IMR-90 (cell line): ENCODE results near the gene PPP1R9B. TPM values are rescaled to one million over a fixed set of nuclear protein-coding genes. Genes with fewer than 3 reads are reported as not detected.

Source experiments
- ATAC-seq: fragments of 200-7000 bp; cut with Tn5 transposase; 2 replicates; pipeline ENCODE4 v1.9.1; 2020; ENCODE audit warnings: low read depth, mild to moderate bottlenecking, moderate library complexity
- BruUV-seq: library from RNA; stranded (reverse); fragments of 400-500 nt; replicated peaks from 2 replicates; lab custom pipeline; 2021; lab: Mats Ljungman, UMichigan
- CTCF ChIA-PET: fragments of 300-600 bp; formaldehyde crosslinking; extraction: SDS; loops from one replicate; lab custom pipeline; 2021; ENCODE audit warnings: antibody characterized with exemption; lab: Yijun Ruan, JAX
- POLR2A ChIA-PET: fragments of 300-600 bp; sonication (Branson Sonifier 250); formaldehyde crosslinking; loops from one replicate; lab custom pipeline; 2022; ENCODE audit warnings: antibody characterized with exemption; ENCODE audit not compliant: unreplicated experiment; lab: Charles Lee
- DNase-seq: peaks from one replicate; pipeline ENCODE4 v3.0.0; 2013
- H2AFZ ChIP-seq: replicated peaks from 2 replicates; pipeline ENCODE3; 2013; ENCODE audit warnings: low read length, mild to moderate bottlenecking; ENCODE audit not compliant: poor library complexity
- H2AK5ac ChIP-seq: 2 replicates; pipeline ENCODE4 v1.6.1; 2013; ENCODE audit warnings: low read depth, low read length, inconsistent platforms
- H2AK9ac ChIP-seq: replicated peaks from 2 replicates; pipeline ENCODE3; 2013; ENCODE audit warnings: mild to moderate bottlenecking, low read depth, low read length, moderate library complexity; ENCODE audit not compliant: poor library complexity
- H2BK120ac ChIP-seq: 2 replicates; pipeline ENCODE4 v1.6.1; 2013; ENCODE audit warnings: low read depth, low read length, inconsistent platforms
- H2BK15ac ChIP-seq: 3 replicates; pipeline ENCODE4 v1.6.1; 2013; ENCODE audit warnings: low read depth, low read length, inconsistent platforms
- H2BK20ac ChIP-seq: 2 replicates; pipeline ENCODE4 v1.6.1; 2013; ENCODE audit warnings: low read depth, mild to moderate bottlenecking, inconsistent platforms, low read length, moderate library complexity
- H2BK5ac ChIP-seq: 2 replicates; pipeline ENCODE4 v1.6.1; 2013; ENCODE audit warnings: mild to moderate bottlenecking, low read depth, low read length, inconsistent platforms; ENCODE audit not compliant: poor library complexity, severe bottlenecking
- H3K14ac ChIP-seq: replicated peaks from 2 replicates; pipeline ENCODE4 v1.6.1; 2013; ENCODE audit warnings: low read depth, low read length, inconsistent platforms
- H3K18ac ChIP-seq: 2 replicates; pipeline ENCODE4 v1.6.1; 2013; ENCODE audit warnings: low read depth, low read length, control low read depth
- H3K23ac ChIP-seq: 2 replicates; pipeline ENCODE4 v1.6.1; 2013; ENCODE audit warnings: low read depth, low read length, inconsistent platforms
- H3K27ac ChIP-seq: 2 replicates; pipeline ENCODE4 v1.5.1; 2013; ENCODE audit warnings: mild to moderate bottlenecking, control low read depth, low read length; ENCODE audit not compliant: insufficient read depth
- H3K27me3 ChIP-seq: 2 replicates; pipeline ENCODE4 v1.6.1; 2013; ENCODE audit warnings: low read length; ENCODE audit not compliant: control insufficient read depth, insufficient read depth
- H3K36me3 ChIP-seq: 2 replicates; pipeline ENCODE4 v1.6.1; 2013; ENCODE audit warnings: low read length, mixed read lengths; ENCODE audit not compliant: control insufficient read depth, insufficient read depth
- H3K4ac ChIP-seq: 2 replicates; pipeline ENCODE4 v1.6.1; 2013; ENCODE audit warnings: low read depth, low read length, inconsistent platforms
- H3K4me1 ChIP-seq: 2 replicates; pipeline ENCODE4 v1.6.1; 2013; ENCODE audit warnings: low read length, mixed read lengths; ENCODE audit not compliant: control insufficient read depth, insufficient read depth
- H3K4me2 ChIP-seq: 2 replicates; pipeline ENCODE4 v1.6.1; 2013; ENCODE audit warnings: low read depth, mild to moderate bottlenecking, control low read depth, low read length, moderate library complexity
- H3K4me3 ChIP-seq: 2 replicates; pipeline ENCODE4 v1.5.1; 2013; ENCODE audit warnings: low read depth, mild to moderate bottlenecking, control low read depth, low read length, moderate library complexity; ENCODE audit not compliant: insufficient read depth
- H3K56ac ChIP-seq: 2 replicates; pipeline ENCODE4 v1.6.1; 2013; ENCODE audit warnings: low read length, inconsistent platforms; ENCODE audit not compliant: insufficient read depth; ENCODE audit errors: extremely low read depth
- H3K79me1 ChIP-seq, 2 experiments: 2 replicates each; pipeline ENCODE4 v1.6.1; 2013; ENCODE audit warnings: low read length in 2 of 2, inconsistent platforms in 1 of 2, low read depth in 1 of 2
- H3K9ac ChIP-seq: 2 replicates; pipeline ENCODE4 v1.6.1; 2013; ENCODE audit warnings: low read depth, low read length, control low read depth
- H3K9me1 ChIP-seq: 2 replicates; pipeline ENCODE4 v1.6.1; 2013; ENCODE audit warnings: low read length, inconsistent platforms; ENCODE audit not compliant: insufficient read depth
- H3K9me3 ChIP-seq: 2 replicates; pipeline ENCODE4 v1.6.1; 2013; ENCODE audit warnings: low read length; ENCODE audit not compliant: control insufficient read depth, insufficient read depth
- H4K20me1 ChIP-seq: 2 replicates; pipeline ENCODE4 v1.6.1; 2013; ENCODE audit warnings: low read length, inconsistent platforms; ENCODE audit not compliant: insufficient read depth
- H4K5ac ChIP-seq: 2 replicates; pipeline ENCODE4 v1.6.1; 2013; ENCODE audit warnings: mild to moderate bottlenecking, low read depth, low read length, control low read depth
- H4K8ac ChIP-seq, 2 experiments: 2 replicates each; pipeline ENCODE4 v1.6.1; 2013; ENCODE audit warnings: low read depth in 2 of 2, low read length in 2 of 2, control low read depth in 1 of 2, inconsistent platforms in 1 of 2
- H4K91ac ChIP-seq: 2 replicates; pipeline ENCODE4 v1.6.1; 2013; ENCODE audit warnings: low read depth, low read length, inconsistent platforms; ENCODE audit not compliant: insufficient read depth
- BHLHE40 ChIP-seq: fragments of 150-350 bp; IDR thresholded peaks from 2 replicates; pipeline ENCODE4 v1.6.1; 2016; ENCODE audit warnings: mild to moderate bottlenecking, low read depth, low read length
- CEBPB ChIP-seq: IDR thresholded peaks from 2 replicates; pipeline ENCODE4 v1.6.1; 2012; ENCODE audit warnings: low read depth, low read length, improper control_type of control experiment
- CHD1 ChIP-seq: IDR thresholded peaks from 2 replicates; pipeline ENCODE4 v1.6.1; 2012; ENCODE audit warnings: low read depth, low read length, improper control_type of control experiment
- CTCF ChIP-seq: conservative IDR thresholded peaks from 2 replicates; pipeline ENCODE4 v1.5.1; 2012; ENCODE audit warnings: mild to moderate bottlenecking, low read depth, low read length, improper control_type of control experiment
- ELK1 ChIP-seq: fragments of 150-350 bp; IDR thresholded peaks from 2 replicates; pipeline ENCODE4 v1.6.1; 2016; ENCODE audit warnings: low read depth, mild to moderate bottlenecking, low read length, moderate library complexity, borderline replicate concordance
- MAFK ChIP-seq: IDR thresholded peaks from 2 replicates; pipeline ENCODE4 v1.6.1; 2012; ENCODE audit warnings: low read depth, low read length, improper control_type of control experiment
- MAZ ChIP-seq: IDR thresholded peaks from 2 replicates; pipeline ENCODE4 v1.6.1; 2012; ENCODE audit warnings: low read depth, mild to moderate bottlenecking, low read length, improper control_type of control experiment, moderate library complexity, borderline replicate concordance
- MXI1 ChIP-seq: IDR thresholded peaks from 2 replicates; pipeline ENCODE4 v1.6.1; 2012; ENCODE audit warnings: low read depth, mild to moderate bottlenecking, low read length, moderate library complexity, borderline replicate concordance
- NFE2L2 ChIP-seq: fragments of 150-350 bp; IDR thresholded peaks from 2 replicates; pipeline ENCODE4 v1.6.1; 2016; ENCODE audit warnings: low read depth, mild to moderate bottlenecking, low read length
- POLR2A ChIP-seq: IDR thresholded peaks from 2 replicates; pipeline ENCODE4 v1.6.1; 2012; ENCODE audit warnings: mild to moderate bottlenecking, low read depth, low read length
- RAD21 ChIP-seq: IDR thresholded peaks from 2 replicates; pipeline ENCODE4 v1.6.1; 2012; ENCODE audit warnings: low read length, improper control_type of control experiment
- RCOR1 ChIP-seq: IDR thresholded peaks from 2 replicates; pipeline ENCODE4 v1.6.1; 2012; ENCODE audit warnings: mild to moderate bottlenecking, low read length, improper control_type of control experiment; ENCODE audit not compliant: insufficient replicate concordance
- RFX5 ChIP-seq: IDR thresholded peaks from 2 replicates; pipeline ENCODE4 v1.8.0; 2012; ENCODE audit warnings: low read depth, mild to moderate bottlenecking, low read length, moderate library complexity
- SMC3 ChIP-seq: fragments of 150-350 bp; IDR thresholded peaks from 2 replicates; pipeline ENCODE4 v1.6.1; 2016; ENCODE audit warnings: low read depth, mild to moderate bottlenecking, antibody characterized with exemption, low read length, moderate library complexity
- USF2 ChIP-seq: fragments of 150-350 bp; IDR thresholded peaks from 2 replicates; pipeline ENCODE4 v1.6.1; 2017; ENCODE audit warnings: mild to moderate bottlenecking, antibody characterized with exemption, low read length, low read depth
- WGBS, 2 experiments: methylation state at CpG; one replicate each; pipeline versions ENCODE4 v1.1.5 to v1.1.7; 2013; ENCODE audit warnings: missing lambda C conversion rate in 2 of 2; ENCODE audit not compliant: insufficient read length in 1 of 2; ENCODE audit errors: extremely low coverage in 2 of 2; 5-methylcytosine and 5-hydroxymethylcytosine counted together
- dilution Hi-C: fragments of 300-500 bp; cut with HindIII; formaldehyde crosslinking; loops from one replicate; pipeline ENCODE4 v1.14.3; 2018; ENCODE audit warnings: low sequenced_read_pairs; ENCODE audit not compliant: unreplicated experiment
- in situ Hi-C: fragments of 300-500 bp; cut with MboI; formaldehyde crosslinking; loops from 3 replicates; pipeline ENCODE4 v1.14.3; 2019; ENCODE audit warnings: low sequenced_read_pairs, inconsistent platforms, mixed read lengths
- intact Hi-C: fragments of 100-400 bp; cut with micrococcal nuclease; formaldehyde crosslinking; loops from 2 replicates; pipeline ENCODE4 v1.10.0; 2022
- polyA plus RNA-seq, 3 experiments: library from polyadenylated mRNA; depleted of rRNA; stranded (reverse); fragments of >200 nt; gene quantifications; 2 replicates each; pipeline ENCODE4 v1.2.3, GENCODE V29; 2012; ENCODE audit warnings: low replicate concordance in 1 of 3
- total RNA-seq: library from RNA; depleted of rRNA; stranded (reverse); fragments of >200 nt; gene quantifications from 2 replicates; pipeline ENCODE4 v1.2.3, GENCODE V29; 2012

The PPP1R9B gene
- total and polyA plus RNA-seq, 2 of the 4 experiments (the other 2 are of a cell fraction): 23.0 to 28.0 TPM

GRCh38 chr17:50188531-50188920 lies 38.0 kb upstream of the PPP1R9B start:
- peak overlapping the region; percentile 93 for H3K18ac ChIP-seq
- peak overlapping the region; percentile 83 for H4K91ac ChIP-seq
- in situ Hi-C loops: no loop called here
- H3K14ac ChIP-seq: peak overlapping the region; percentile 91
- H4K5ac ChIP-seq: peak overlapping the region; percentile 83
- H2AK5ac ChIP-seq: peak overlapping the region; percentile 93
- BruUV-seq: no TSS peak
- no peaks in the 10 kb centered on the region for H3K9me3 ChIP-seq
- peaks cover 19% of the 10 kb centered on the region for H3K4me1 ChIP-seq
- ChIA-PET POLR2A (interaction anchor here (0.6 to 2.1 kb wide), 6 partner anchors 8 to 79 kb away, joined by 3 to 11 read pairs (median 4); partner anchors contain the start of gene COL1A1), CTCF (interaction anchor here (0.7 to 0.8 kb wide), 2 partner anchors 23 to 25 kb away, joined by 3 to 5 read pairs; no protein-coding TSS in a partner anchor)
- peaks cover 93% of the 10 kb centered on the region for H3K36me3 ChIP-seq
- dilution Hi-C loops: no loop called here
- H3K23ac ChIP-seq: peak overlapping the region; percentile 91
- H4K8ac ChIP-seq: peak overlapping the region; percentile 65 to 86
- H3K9me1 ChIP-seq: peaks cover 2% of the 10 kb centered on the region; the same call in 1 of the 2 replicates
- H2BK15ac ChIP-seq: peak overlapping the region; percentile 23; the same call in 1 of the 3 replicates
- H3K27me3 ChIP-seq: no peaks in the 10 kb centered on the region
- peak overlapping the region; percentile 92 for H2AK9ac ChIP-seq
- peak overlapping the region; percentile 10; the same call in 1 of the 2 replicates for H2BK20ac ChIP-seq
- peak overlapping the region; percentile 72 for H2BK120ac ChIP-seq
- H3K4me3 ChIP-seq: no peak overlapping the region
- peak overlapping the region; percentile 69 for H2AFZ ChIP-seq
- no peak for DNase-seq
- peak overlapping the region; percentile 88; the same call in 1 of the 2 replicates for H3K56ac ChIP-seq
- peaks cover 97% of the 10 kb centered on the region for H4K20me1 ChIP-seq
- H3K27ac ChIP-seq: peak overlapping the region; percentile 99
- H3K4ac ChIP-seq: peak overlapping the region; percentile 100
- peaks cover 4 to 80% of the 10 kb centered on the region in 2 experiments; a peak in 3 of 4 replicates for H3K79me1 ChIP-seq
- H3K4me2 ChIP-seq: no peak overlapping the region
- peak overlapping the region; percentile 58 for H3K9ac ChIP-seq
- peak overlapping the region; percentile 99 for H2BK5ac ChIP-seq
- ATAC-seq: no peak; the same call in 1 of the 2 replicates
- TF ChIP-seq SMC3 (no peak), RAD21 (no peak), POLR2A (no peak), USF2 (no peak), BHLHE40 (no peak), MAZ (no peak), CEBPB (no peak), RFX5 (no peak), ELK1 (no peak), NFE2L2 (no peak), CTCF (no peak), MXI1 (no peak), MAFK (no peak), RCOR1 (no peak), CHD1 (no peak)
- WGBS, 2 experiments: 48% methylated on average over 4 of the region's 13 CpGs; no CpG with 5 or more reads in 1 of the 2 experiments
- intact Hi-C loops: no loop called here
